Heart left ventricle (tissue), 16 donors: ENCODE data around the gene CEP112. TPM values are rescaled to one million over a fixed set of nuclear protein-coding genes. Genes with fewer than 3 reads are reported as not detected.

Experiments used
- ATAC-seq, 4 donors: fragments of 200-7000 bp; cut with Tn5 transposase; one replicate each; pipeline ENCODE4 v1.9.1; 2020 to 2022; ENCODE audit warnings: moderate library complexity in 4 of 4, mild to moderate bottlenecking in 3 of 4, moderate number of reproducible peaks in 1 of 4
- DNase-seq, 5 donors: peaks; one replicate each; pipeline ENCODE4 v3.0.0-alpha.2; 2020
- H3K27ac ChIP-seq, 12 donors: fragments of 200-600 bp; sonication (generic) in 4 of 12; one replicate each; pipeline versions ENCODE4 v1.5.0 to v1.8.0; 2016 to 2022; ENCODE audit warnings: mild to moderate bottlenecking in 2 of 12
- H3K27me3 ChIP-seq, 9 donors: fragments of 200-600 bp; sonication (generic) in 2 of 9; one replicate each; pipeline versions ENCODE4 v1.5.1 to v1.8.0; 2016 to 2022; ENCODE audit warnings: mild to moderate bottlenecking in 3 of 9
- H3K36me3 ChIP-seq, 9 donors: fragments of 200-600 bp; sonication (generic) in 2 of 9; one replicate each; pipeline versions ENCODE4 v1.5.0 to v1.8.0; 2018 to 2022; ENCODE audit warnings: mild to moderate bottlenecking in 2 of 9
- H3K4me1 ChIP-seq, 12 donors: fragments of 200-600 bp; sonication (generic) in 4 of 12; one replicate each; pipeline versions ENCODE4 v1.5.0 to v1.8.0; 2016 to 2022; ENCODE audit warnings: mild to moderate bottlenecking in 3 of 12
- H3K4me3 ChIP-seq, 12 donors: fragments of 200-600 bp; sonication (generic) in 4 of 12; one replicate each; pipeline versions ENCODE4 v1.5.0 to v1.8.0; 2017 to 2022; ENCODE audit warnings: mild to moderate bottlenecking in 9 of 12, moderate library complexity in 4 of 12
- H3K9me3 ChIP-seq, 12 donors: fragments of 200-600 bp; sonication (generic) in 4 of 12; one replicate each; pipeline versions ENCODE4 v1.5.0 to v1.8.0; 2016 to 2022; ENCODE audit warnings: mild to moderate bottlenecking in 1 of 12
- CTCF ChIP-seq, 12 donors: fragments of 200-600 bp; sonication (generic) in 4 of 12; IDR thresholded peaks; one replicate each; pipeline versions ENCODE4 v1.5.0 to v1.8.0; 2018 to 2022; ENCODE audit warnings: antibody characterized with exemption in 12 of 12, mild to moderate bottlenecking in 5 of 12
- POLR2A ChIP-seq, 2 donors: fragments of 450-650 bp; IDR thresholded peaks; one replicate each; pipeline ENCODE4 v1.6.1; 2017; ENCODE audit warnings: antibody characterized with exemption in 2 of 2, mild to moderate bottlenecking in 2 of 2, moderate library complexity in 2 of 2
- WGBS, 4 donors: extraction: QIAGEN DNeasy Blood & Tissue Kit in 2 of 4; methylation state at CpG; one replicate each; pipeline versions ENCODE4 v1.1.5 to v1.1.7; 2013 to 2018; 5-methylcytosine and 5-hydroxymethylcytosine counted together
- intact Hi-C, 10 donors: fragments of 100-400 bp; cut with DNase I; formaldehyde crosslinking; loops; one replicate each; pipeline versions ENCODE4 v1.11.1 to v1.14.2; 2022
- polyA plus RNA-seq, 2 donors: library from polyadenylated mRNA; stranded (reverse); fragments of 200-250 nt; gene quantifications; one replicate each; pipeline ENCODE4 v1.2.3, GENCODE V29; 2013
- total RNA-seq, 9 donors: library from RNA; depleted of rRNA in 2 of 9; stranded (reverse); fragments of >200 nt in 2 of 9; fragmentation: NEBNext Ultra II Directional in 3 of 9; extraction: Animal tissue kit (Norgen Biotek cat#: 25700) in 3 of 9; gene quantifications; one replicate each; pipeline versions ENCODE4 v1.1.0 to v1.2.4, GENCODE V29; 2016 to 2023
- donor health status: ischemic (EF 13 %, LVEDD 7.1; RV severe dilation, severe dysfunction).
- donor health status: healthy with polysubstance abuse.
- donor health status: DM: no; HTN: yes; CAD: no.
- donor health status: DM: no; HTN: no; CAD: no.
- donor health status: ischemic (EF 25% LVEDD 6.9; RV normal size, moderate dysfunction).
- donor health status: ischemic (EF 25% LVEDD 5.7; RV mildly dilated, moderate dysfunction).
- donor health status: healthy.
- donor health status: DM: yes; HTN: yes; CAD: no.
- donor health status: ischemic (EF 35%, LVEDD 5.7; RV mildly dilated, moderate dysfunction).
- donor health status: nonischemic (EF 11% LVEDD 7.7; RV severe dilation, severe dysfunction).
- donor health status: DM: yes; HTN: yes; CAD: no.
- donor health status: PGD.
- donor health status: ischemic (EF 29% LVEDD 5.4; RV normal size, mild dysfunction).
- donor health status: nonischemic (EF 23%, LVEDD 6.1; RV moderate dilation, normal function).

Gene CEP112
- total and polyA plus RNA-seq, 11 donors = 5.5 to 28.3 (median 14.3) TPM

- ATAC-seq (no peak), DNase-seq (no peak)
- intact Hi-C loops = loop anchor here in 3 of 10 donors (10.0 kb wide), 3 partner anchors 541 to 621 kb away; partner anchors contain the start of gene AXIN2 (in 1 of the 3)
- H3K4me3 ChIP-seq = no peak overlapping the region
- 29 to 63% (median 48%) methylated on average over 1 of the region's 1 CpG for WGBS, 4 donors
- no peaks in the 10 kb centered on the region for H3K27me3 ChIP-seq
- TF ChIP-seq POLR2A (IDR thresholded peaks at IDR 0.05) = no peak
- peaks cover 0 to 11% (median 0%) of the 10 kb centered on the region in 12 donors for H3K4me1 ChIP-seq
- no peak overlapping the region for H3K27ac ChIP-seq
- H3K9me3 ChIP-seq = no peaks in the 10 kb centered on the region
- H3K36me3 ChIP-seq = peaks cover 0 to 49% (median 2%) of the 10 kb centered on the region in 9 donors
These were observed 16.0 kb downstream of the CEP112 start for GRCh38 chr17:66175892-66176291.

GRCh38 chr17:66172691-66173223 lies 19.2 kb downstream of the CEP112 start:
- TF ChIP-seq CTCF (IDR thresholded peaks at IDR 0.05) (no peak), POLR2A (IDR thresholded peaks at IDR 0.05) (no peak)
- Histone ChIP-seq H3K4me1 (peaks cover 0 to 11% (median 0%) of the 10 kb centered on the region in 12 donors), H3K27ac (peak overlapping the region in 2 of 12 donors; percentile 49 to 60), H3K27me3 (no peaks in the 10 kb centered on the region), H3K9me3 (no peaks in the 10 kb centered on the region), H3K36me3 (peaks cover 0 to 49% (median 4%) of the 10 kb centered on the region in 9 donors), H3K4me3 (no peak overlapping the region)
- DNase-seq (no peak), ATAC-seq (peak in 1 of 4 donors; percentile 17)
- WGBS, 4 donors = 44 to 91% (median 78%) methylated on average over 2 of the region's 2 CpGs
- intact Hi-C loops = loop anchor here in 3 of 10 donors (10.0 kb wide), 3 partner anchors 538 to 618 kb away; partner anchors contain the start of gene AXIN2 (in 1 of the 3)

GRCh38 chr17:66172144-66172543 lies 19.8 kb downstream of the CEP112 start:
- no peak overlapping the region for H3K4me3 ChIP-seq
- intact Hi-C loops = loop anchor here in 3 of 10 donors (10.0 kb wide), 3 partner anchors 537 to 617 kb away; partner anchors contain the start of gene AXIN2 (in 1 of the 3)

GRCh38 chr17:66171692-66172091 lies 20.2 kb downstream of the CEP112 start:
- DNase-seq = no peak
- Histone ChIP-seq H3K27me3 (no peaks in the 10 kb centered on the region), H3K4me3 (no peak overlapping the region), H3K27ac (peak overlapping the region in 9 of 12 donors; percentile 40 to 62 (median 47)), H3K36me3 (peaks cover 0 to 58% (median 4%) of the 10 kb centered on the region in 9 donors), H3K4me1 (peaks cover 0 to 17% (median 1%) of the 10 kb centered on the region in 12 donors), H3K9me3 (no peaks in the 10 kb centered on the region)
- no peak for TF ChIP-seq CTCF (IDR thresholded peaks at IDR 0.05)
- no peak for TF ChIP-seq POLR2A (IDR thresholded peaks at IDR 0.05)
- ATAC-seq = peak; percentile 58 to 80 (median 76)
- intact Hi-C loops = loop anchor here in 3 of 10 donors (10.0 kb wide), 3 partner anchors 537 to 617 kb away; partner anchors contain the start of gene AXIN2 (in 1 of the 3)
- WGBS, 4 donors = 36 to 47% (median 43%) methylated on average over 3 of the region's 3 CpGs

More at GRCh38 chr17:66172144-66172543, 19.8 kb downstream of the CEP112 start:
- ATAC-seq (peak in 3 of 4 donors; percentile 11 to 35 (median 16)), DNase-seq (no peak)
- 45 to 57% (median 52%) methylated on average over 5 of the region's 5 CpGs for WGBS, 4 donors
- TF ChIP-seq CTCF (IDR thresholded peaks at IDR 0.05) (no peak), POLR2A (IDR thresholded peaks at IDR 0.05) (no peak)
- peaks cover 0 to 16% (median 1%) of the 10 kb centered on the region in 12 donors for H3K4me1 ChIP-seq
- H3K36me3 ChIP-seq = peaks cover 0 to 53% (median 4%) of the 10 kb centered on the region in 9 donors
- no peaks in the 10 kb centered on the region for H3K27me3 ChIP-seq
- H3K27ac ChIP-seq = peak overlapping the region in 9 of 12 donors; percentile 27 to 62 (median 47)
- no peaks in the 10 kb centered on the region for H3K9me3 ChIP-seq
